ENCODE measurements around the gene CENPM.

Gene CENPM

DNA sequence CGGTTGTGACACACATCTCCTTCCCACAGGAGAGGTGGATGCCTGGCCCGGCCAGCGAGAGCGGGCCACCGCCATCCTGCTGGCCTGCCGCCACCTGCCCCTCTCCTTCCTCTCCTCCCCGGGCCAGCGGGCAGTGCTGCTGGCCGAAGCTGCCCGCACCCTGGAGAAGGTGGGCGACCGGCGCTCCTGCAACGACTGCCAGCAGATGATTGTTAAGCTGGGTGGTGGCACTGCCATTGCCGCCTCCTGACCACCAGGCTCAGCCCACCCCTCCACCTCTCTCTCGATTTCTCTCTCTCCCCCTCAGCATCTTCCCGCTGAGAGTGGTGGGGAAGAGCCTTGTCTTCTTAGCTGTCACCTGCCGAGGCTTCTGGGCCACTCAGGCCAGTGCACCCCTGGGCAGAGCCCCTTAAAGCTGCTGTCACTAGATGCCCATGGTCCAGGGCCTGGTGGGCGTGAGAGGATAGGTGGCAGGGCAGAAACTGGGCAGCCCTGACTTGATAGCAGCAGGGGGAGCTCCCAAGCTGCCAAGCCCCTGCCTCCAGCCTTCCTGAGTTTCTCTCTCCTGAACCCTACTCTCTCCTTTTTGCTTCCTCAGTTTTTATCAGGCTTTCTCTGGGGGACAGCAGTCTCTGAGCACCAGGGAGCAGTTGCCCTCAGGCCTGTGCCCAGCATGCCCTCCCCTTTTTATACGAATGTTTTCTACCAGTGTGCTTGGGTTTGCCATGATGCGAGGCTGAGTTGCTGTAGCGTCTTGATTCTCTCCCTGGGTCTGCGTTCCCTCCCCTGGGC, 41.3 kb downstream of the CENPM start:
- TF ChIP-seq CTCF (IDR thresholded peaks at IDR 0.05) = no peak
- Histone ChIP-seq H3K4me3 (no peak overlapping the region), H3K4me1 (peaks cover 0 to 13% (median 10%) of the 10 kb centered on the region in 4 donors), H3K36me3 (peaks cover 32 to 72% (median 53%) of the 10 kb centered on the region in 3 donors), H3K27me3 (peaks cover 8 to 18% of the 10 kb centered on the region in 2 donors), H3K9me3 (no peaks in the 10 kb centered on the region), H3K27ac (no peak overlapping the region)
- no peak for DNase-seq
- intact Hi-C loops (cut with DNase I; ENCODE audit: low total_unique reads) = no loop called here

- peaks cover 0 to 5% (median 1%) of the 10 kb centered on the region in 4 donors for H3K4me1 ChIP-seq
- no peaks in the 10 kb centered on the region for H3K9me3 ChIP-seq
- peaks cover 0 to 10% of the 10 kb centered on the region in 2 donors for H3K27me3 ChIP-seq
- peaks cover 39 to 81% (median 62%) of the 10 kb centered on the region in 3 donors for H3K36me3 ChIP-seq
- no peak for DNase-seq
- no peak overlapping the region for H3K27ac ChIP-seq
- no peak for TF ChIP-seq CTCF (IDR thresholded peaks at IDR 0.05)
- intact Hi-C loops (cut with DNase I; ENCODE audit: low total_unique reads) = no loop called here
- no peak overlapping the region for H3K4me3 ChIP-seq
These were observed 42.2 kb downstream of the CENPM start for GRCh38 chr22:41904450-41905410.

DNA sequence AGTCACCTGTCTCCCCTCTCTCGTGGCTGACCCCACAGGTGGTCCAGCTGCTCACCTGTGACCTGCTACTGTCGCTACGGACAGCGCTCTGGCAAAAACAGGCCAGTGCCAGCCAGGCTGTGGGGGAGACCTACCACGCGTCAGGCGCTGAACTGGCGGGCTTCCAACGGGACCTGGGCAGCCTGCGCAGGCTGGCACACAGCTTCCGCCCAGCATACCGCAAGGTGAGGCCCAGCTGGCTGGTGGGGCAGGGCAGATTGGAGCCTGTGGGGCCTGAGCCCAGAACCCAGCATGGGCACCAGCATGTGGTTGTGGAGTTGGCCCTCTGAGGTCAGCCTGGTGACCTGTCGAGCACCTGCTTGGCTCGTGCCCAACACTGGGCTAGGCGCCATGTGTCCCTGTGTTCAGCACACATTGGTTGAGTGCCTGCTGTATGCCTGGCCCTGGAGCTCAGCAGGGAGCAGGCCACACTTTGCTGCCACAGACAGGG, 44.0 kb downstream of the CENPM start:
- no peaks in the 10 kb centered on the region for H3K4me1 ChIP-seq
- H3K9me3 ChIP-seq = no peaks in the 10 kb centered on the region
- no peak for TF ChIP-seq CTCF (IDR thresholded peaks at IDR 0.05)
- no peak for DNase-seq
- H3K27ac ChIP-seq = no peak overlapping the region
- H3K36me3 ChIP-seq = peaks cover 54 to 98% (median 80%) of the 10 kb centered on the region in 3 donors
- no peak overlapping the region for H3K4me3 ChIP-seq
- H3K27me3 ChIP-seq = no peaks in the 10 kb centered on the region
- intact Hi-C loops (cut with DNase I; ENCODE audit: low total_unique reads) = no loop called here

GRCh38 chr22:41902016-41902415, 44.9 kb downstream of the CENPM start:
- no peak overlapping the region for H3K27ac ChIP-seq
- H3K4me3 ChIP-seq = no peak overlapping the region
- no peak for TF ChIP-seq CTCF (IDR thresholded peaks at IDR 0.05)

DNA sequence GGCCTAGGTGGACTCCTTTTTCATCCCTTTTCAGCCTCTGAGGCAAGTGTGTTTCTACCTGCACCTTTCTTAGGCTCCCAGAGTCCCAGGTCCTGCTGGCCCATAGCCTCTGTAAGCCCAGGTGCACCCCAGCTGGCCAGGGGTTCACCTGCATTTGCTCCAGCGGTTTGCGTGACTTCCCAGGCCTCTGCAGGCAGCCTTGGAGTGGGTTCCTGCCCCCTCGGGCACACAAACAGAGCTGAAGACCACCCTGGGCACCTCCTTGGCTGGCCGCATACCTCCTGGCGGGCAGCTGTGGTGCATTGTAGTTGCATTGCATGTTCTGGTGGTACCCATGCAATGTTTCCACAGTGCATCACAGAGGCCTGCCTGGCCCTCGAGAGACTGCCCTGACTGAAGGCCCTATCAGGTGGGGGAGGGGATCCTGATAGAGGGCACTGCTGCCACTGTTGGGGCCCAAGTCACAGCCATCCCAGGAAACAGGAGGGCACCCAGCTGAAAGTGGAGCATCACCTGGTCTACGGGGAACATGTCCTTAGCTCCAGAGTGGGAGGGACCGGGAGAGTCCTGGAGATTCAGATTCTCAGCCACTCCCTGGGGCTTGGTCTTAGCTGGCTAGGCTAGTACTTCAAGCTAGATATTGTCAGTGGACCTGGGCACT, 46.2 kb downstream of the CENPM start:
- Histone ChIP-seq H3K27me3 (no peaks in the 10 kb centered on the region), H3K4me3 (no peak overlapping the region), H3K4me1 (no peaks in the 10 kb centered on the region), H3K27ac (no peak overlapping the region), H3K9me3 (no peaks in the 10 kb centered on the region), H3K36me3 (peaks cover 68 to 100% (median 100%) of the 10 kb centered on the region in 3 donors)
- TF ChIP-seq CTCF (IDR thresholded peaks at IDR 0.05) = no peak
- DNase-seq = no peak
- intact Hi-C loops (cut with DNase I; ENCODE audit: low total_unique reads) = no loop called here

More at GRCh38 chr22:41902016-41902415, 44.9 kb downstream of the CENPM start:
- Histone ChIP-seq H3K4me1 (no peaks in the 10 kb centered on the region), H3K27me3 (no peaks in the 10 kb centered on the region), H3K9me3 (no peaks in the 10 kb centered on the region), H3K36me3 (peaks cover 60 to 100% (median 89%) of the 10 kb centered on the region in 3 donors)
- no peak for DNase-seq
- intact Hi-C loops (cut with DNase I; ENCODE audit: low total_unique reads) = no loop called here
